T-helper 17 cell (primary cell): ENCODE results near the gene FKBP9. TPM values are rescaled to one million over a fixed set of nuclear protein-coding genes. Genes with fewer than 3 reads are reported as not detected.
"Not testable (repeated sequence)": the region's sequence is repeated elsewhere in the genome, so short reads cannot be mapped to it uniquely, and the experiment has no call there.

Experiments used
- ATAC-seq: fragments of 150-1000 bp; cut with Tn5 transposase; 2 replicates; pipeline ENCODE4 v1.10.0; 2021; ENCODE audit warnings: mild to moderate bottlenecking, moderate library complexity
- DNase-seq, 3 donors: peaks; one replicate each; pipeline versions ENCODE4 v3.0.0 to v3.0.0-alpha.2; 2020 to 2021
- H3K9me3 ChIP-seq: one replicate; pipeline ENCODE4 v1.7.0; 2013; ENCODE audit warnings: low read length, mild to moderate bottlenecking; ENCODE audit not compliant: control insufficient read depth, poor library complexity, severe bottlenecking
- H3K27ac Mint-ChIP-seq: one replicate; pipeline ENCODE4 v1.8.0; 2022; ENCODE audit warnings: mild to moderate bottlenecking, moderate library complexity, mixed read lengths
- H3K27me3 Mint-ChIP-seq: one replicate; pipeline ENCODE4 v1.8.0; 2022; ENCODE audit warnings: mixed read lengths
- H3K36me3 Mint-ChIP-seq: one replicate; pipeline ENCODE4 v1.8.0; 2022; ENCODE audit warnings: low read depth, mixed read lengths
- H3K4me1 Mint-ChIP-seq: one replicate; pipeline ENCODE4 v1.8.0; 2022; ENCODE audit warnings: mild to moderate bottlenecking, mixed read lengths
- H3K4me3 Mint-ChIP-seq: one replicate; pipeline ENCODE4 v1.8.0; 2022; ENCODE audit warnings: mild to moderate bottlenecking, moderate library complexity, mixed read lengths
- total RNA-seq, 4 donors: library from RNA in 2 of 4; stranded (reverse) in 2 of 4; gene quantifications; one replicate each; pipeline ENCODE4 v1.2.3 and lab custom pipeline; 2022 to 2026

FKBP9 gene
- total RNA-seq, 2 donors from 2014 or later: 0.42 TPM; not detected in 1

- Mint-ChIP-seq H3K36me3 (peaks cover 2% of the 10 kb centered on the region), H3K27me3 (no peaks in the 10 kb centered on the region), H3K4me3 (peak overlapping the region; percentile 92), H3K27ac (no peak overlapping the region), H3K4me1 (peaks cover 17% of the 10 kb centered on the region)
- DNase-seq (no peak), ATAC-seq (no peak)
- no peaks in the 10 kb centered on the region for H3K9me3 ChIP-seq
Observed at GRCh38 chr7:32941181-32941580, 16.1 kb upstream of the FKBP9 start.

DNA sequence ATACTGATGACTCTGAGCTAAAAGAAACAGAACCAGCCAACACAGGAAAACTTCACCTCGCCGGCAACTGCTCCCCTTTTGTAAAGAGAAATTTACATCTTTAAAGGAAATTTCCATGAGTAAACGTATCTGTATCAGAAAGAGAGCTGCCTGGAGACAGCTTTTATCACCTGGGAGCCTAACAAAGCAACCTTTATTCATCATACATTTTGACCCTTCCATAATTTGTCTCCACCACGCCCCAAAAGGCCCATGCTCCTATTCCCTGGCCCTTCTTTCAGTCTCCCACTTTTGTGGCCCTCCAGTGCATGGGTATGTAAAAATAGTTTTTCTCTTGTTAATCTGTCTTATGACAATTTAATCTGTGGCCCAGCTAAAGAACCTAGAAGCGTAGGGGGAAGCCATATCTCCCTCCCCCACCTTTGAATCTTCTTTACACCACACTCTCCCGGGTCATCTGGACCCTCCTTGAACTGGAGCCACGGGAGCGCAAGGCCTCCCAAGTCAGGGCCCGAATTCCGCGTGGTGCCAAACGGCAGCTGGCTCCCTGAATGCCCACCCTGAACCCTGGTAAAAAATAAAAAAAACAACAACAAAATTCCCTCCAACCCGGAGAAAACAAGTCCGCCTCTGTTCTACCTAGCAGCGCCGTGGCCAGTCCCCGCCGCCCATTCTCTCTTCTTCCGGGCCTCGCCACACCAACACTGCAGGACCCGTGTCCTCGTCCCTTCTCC is 15.4 kb upstream of the FKBP9 start:
- DNase-seq (no peak), ATAC-seq (no peak)
- Mint-ChIP-seq H3K27me3 (no peaks in the 10 kb centered on the region), H3K4me1 (peaks cover 17% of the 10 kb centered on the region), H3K27ac (peak overlapping the region; percentile 87), H3K4me3 (peak overlapping the region; percentile 92), H3K36me3 (peaks cover 2% of the 10 kb centered on the region)
- H3K9me3 ChIP-seq: no peaks in the 10 kb centered on the region

DNA sequence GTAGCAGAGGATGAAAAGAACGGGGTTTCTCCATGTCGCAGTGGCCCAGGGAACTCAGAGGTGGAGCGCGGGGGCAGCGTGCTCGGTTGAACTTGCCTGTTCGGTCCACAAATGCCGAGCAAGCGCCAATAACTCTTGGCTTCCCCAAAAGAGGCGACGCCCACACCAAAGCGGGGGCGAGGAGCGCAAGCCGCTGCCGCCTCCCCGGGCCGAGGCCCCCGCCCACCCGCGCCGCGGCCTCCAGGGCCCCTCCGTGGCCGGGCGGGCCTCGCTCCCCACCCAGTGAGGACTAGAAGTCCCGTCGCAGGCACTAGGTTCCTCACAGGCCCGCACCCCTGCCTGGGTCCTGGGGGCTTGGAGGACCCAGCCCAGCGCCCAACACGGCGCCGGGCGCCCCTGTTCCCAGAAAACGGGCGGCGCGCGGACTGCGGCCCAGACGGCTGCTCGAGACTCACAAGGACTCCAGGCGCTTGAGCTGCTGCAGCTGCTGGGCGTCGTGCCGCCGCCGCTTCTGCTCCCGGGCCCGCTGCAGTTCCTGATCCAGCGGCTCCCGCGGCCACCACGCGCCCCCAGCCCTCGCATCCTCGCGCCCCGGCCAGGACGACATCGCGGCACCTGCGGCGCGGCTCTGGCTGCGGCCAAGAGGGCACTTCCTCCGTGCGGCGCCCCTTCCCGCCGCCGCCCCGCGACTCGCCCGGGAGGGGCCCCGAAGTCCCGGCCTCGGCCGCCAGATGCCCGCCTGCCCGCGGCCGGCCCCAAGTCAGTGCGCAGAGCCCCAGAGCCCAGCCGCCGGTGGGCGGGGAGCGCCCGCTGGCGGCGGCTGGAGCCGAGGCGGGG is 14.6 kb upstream of the FKBP9 start:
- Mint-ChIP-seq H3K36me3 (peaks cover 2% of the 10 kb centered on the region), H3K27ac (peak overlapping the region; percentile 87), H3K4me1 (peaks cover 17% of the 10 kb centered on the region), H3K4me3 (peak overlapping the region; percentile 92), H3K27me3 (no peaks in the 10 kb centered on the region)
- H3K9me3 ChIP-seq: no peaks in the 10 kb centered on the region
- ATAC-seq: peak; percentile 92
- peak; percentile 59 to 60 (median 60) for DNase-seq

GRCh38 chr7:32943252-32944030 is 13.8 kb upstream of the FKBP9 start:
- no peaks in the 10 kb centered on the region for H3K9me3 ChIP-seq
- ATAC-seq (no peak), DNase-seq (no peak)
- Mint-ChIP-seq H3K36me3 (peaks cover 2% of the 10 kb centered on the region), H3K27me3 (no peaks in the 10 kb centered on the region), H3K4me3 (peak overlapping the region; percentile 92), H3K27ac (no peak overlapping the region), H3K4me1 (peaks cover 17% of the 10 kb centered on the region)

- DNase-seq: no peak
- Mint-ChIP-seq H3K4me1 (peaks cover 4% of the 10 kb centered on the region), H3K27me3 (no peaks in the 10 kb centered on the region), H3K4me3 (no peak overlapping the region), H3K36me3 (no peaks in the 10 kb centered on the region), H3K27ac (no peak overlapping the region)
- H3K9me3 ChIP-seq: no peaks in the 10 kb centered on the region
- no peak for ATAC-seq
Observed at GRCh38 chr7:32947420-32947983, 9.7 kb upstream of the FKBP9 start.

GRCh38 chr7:32948202-32948601 is 9.0 kb upstream of the FKBP9 start:
- no peak overlapping the region for H3K4me3 Mint-ChIP-seq
- ATAC-seq: no peak
- no peaks in the 10 kb centered on the region for H3K36me3 Mint-ChIP-seq
- DNase-seq: no peak
- peaks cover 4% of the 10 kb centered on the region for H3K4me1 Mint-ChIP-seq
- H3K27ac Mint-ChIP-seq: no peak overlapping the region
- H3K9me3 ChIP-seq: no peaks in the 10 kb centered on the region
- H3K27me3 Mint-ChIP-seq: no peaks in the 10 kb centered on the region

- ATAC-seq (no peak), DNase-seq (no peak)
- H3K9me3 ChIP-seq: no peaks in the 10 kb centered on the region
- H3K27me3 Mint-ChIP-seq: peaks cover 8% of the 10 kb centered on the region
- H3K4me1 Mint-ChIP-seq: peaks cover under 1% of the 10 kb centered on the region
- no peak overlapping the region for H3K27ac Mint-ChIP-seq
- H3K36me3 Mint-ChIP-seq: peaks cover under 1% of the 10 kb centered on the region
- no peak overlapping the region for H3K4me3 Mint-ChIP-seq
Observed at GRCh38 chr7:32952876-32953275, 4.4 kb upstream of the FKBP9 start.

- Mint-ChIP-seq H3K36me3 (peaks cover 3% of the 10 kb centered on the region), H3K4me1 (peaks cover 3% of the 10 kb centered on the region), H3K27me3 (peaks cover 36% of the 10 kb centered on the region), H3K4me3 (peak overlapping the region; percentile 86), H3K27ac (no peak overlapping the region)
- DNase-seq (no peak), ATAC-seq (no peak)
- no peaks in the 10 kb centered on the region for H3K9me3 ChIP-seq
Observed at GRCh38 chr7:32958046-32959025, 1.1 kb downstream of the FKBP9 start.

DNA sequence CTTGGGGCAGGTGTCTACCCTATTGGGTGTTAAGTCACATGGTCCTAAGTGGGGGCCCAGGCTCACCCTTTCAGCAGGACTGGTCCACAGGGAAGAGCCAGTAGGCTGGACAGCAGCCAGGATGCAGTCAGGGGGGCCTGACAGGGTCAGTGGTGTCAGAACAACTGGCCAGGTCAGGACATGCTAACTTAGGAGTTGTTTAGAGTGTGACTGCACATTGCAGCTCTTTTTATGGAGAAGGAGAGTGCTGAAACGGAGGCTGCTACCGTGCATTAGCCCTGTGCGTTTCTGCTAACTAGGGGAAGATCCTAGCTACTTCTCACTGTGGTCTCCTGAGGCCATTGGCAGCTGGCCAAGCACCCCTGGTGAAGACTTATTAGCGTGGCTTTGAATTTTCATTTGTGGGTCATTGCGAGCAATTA is 6.7 kb downstream of the FKBP9 start:
- not testable (repeated sequence) for ATAC-seq, H3K36me3 Mint-ChIP-seq, H3K4me3 Mint-ChIP-seq, H3K27ac Mint-ChIP-seq, H3K4me1 Mint-ChIP-seq, H3K9me3 ChIP-seq, DNase-seq
- H3K27me3 Mint-ChIP-seq: peaks cover 25% of the 10 kb centered on the region

DNA sequence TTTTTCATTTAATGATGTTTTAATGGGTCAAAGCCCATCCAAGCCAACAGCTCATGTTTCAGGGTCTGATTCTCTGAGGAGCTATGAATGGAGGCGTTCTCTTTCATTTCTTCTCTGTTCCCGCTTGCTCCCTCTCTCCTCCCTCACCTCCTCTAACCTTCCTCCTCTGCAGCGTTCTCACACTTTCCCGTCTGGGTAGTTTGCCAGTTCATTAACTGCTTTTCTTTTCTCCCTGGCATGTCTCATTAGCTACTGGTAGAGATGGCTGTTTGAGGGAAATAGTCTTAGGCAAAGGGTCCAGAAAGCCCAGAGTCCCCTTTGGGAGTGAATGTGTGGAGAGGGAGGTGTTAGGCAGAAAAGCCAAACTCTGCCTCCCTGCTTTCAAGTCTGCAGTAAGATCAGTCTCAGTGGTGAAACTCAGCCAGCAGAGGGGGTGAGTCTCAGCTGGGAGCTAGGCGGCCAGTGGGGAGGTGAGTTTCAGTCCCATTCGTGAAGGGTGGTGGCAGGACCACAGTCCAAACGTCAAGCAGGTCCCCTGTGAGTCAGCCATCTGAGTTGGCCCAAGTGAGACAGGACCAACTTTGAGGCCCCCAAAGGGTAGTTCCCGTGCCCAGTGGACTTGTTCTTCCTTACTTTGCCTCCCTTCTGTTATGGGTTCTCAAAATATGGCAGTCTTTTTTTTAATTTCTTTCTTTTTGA is 7.4 kb downstream of the FKBP9 start:
- H3K4me3 Mint-ChIP-seq, H3K9me3 ChIP-seq, H3K4me1 Mint-ChIP-seq, DNase-seq, H3K27ac Mint-ChIP-seq, H3K36me3 Mint-ChIP-seq: not testable (repeated sequence)
- peaks cover 17% of the 10 kb centered on the region for H3K27me3 Mint-ChIP-seq
- peak; percentile 89 for ATAC-seq

GRCh38 chr7:32966489-32967267 is 9.4 kb downstream of the FKBP9 start:
- H3K9me3 ChIP-seq, DNase-seq, ATAC-seq, H3K27ac Mint-ChIP-seq, H3K4me3 Mint-ChIP-seq, H3K27me3 Mint-ChIP-seq, H3K4me1 Mint-ChIP-seq, H3K36me3 Mint-ChIP-seq: not testable (repeated sequence)
